GM18519 (cell line): ENCODE measurements around the gene LMBRD1.

Source experiments
- ATAC-seq: cut with Tn5 transposase; IDR thresholded peaks from one replicate; pipeline ENCODE4 v1.9.1; 2021; ENCODE audit warnings: mild to moderate bottlenecking, moderate library complexity; ENCODE audit not compliant: unreplicated experiment, low FRiP score

The LMBRD1 gene

DNA sequence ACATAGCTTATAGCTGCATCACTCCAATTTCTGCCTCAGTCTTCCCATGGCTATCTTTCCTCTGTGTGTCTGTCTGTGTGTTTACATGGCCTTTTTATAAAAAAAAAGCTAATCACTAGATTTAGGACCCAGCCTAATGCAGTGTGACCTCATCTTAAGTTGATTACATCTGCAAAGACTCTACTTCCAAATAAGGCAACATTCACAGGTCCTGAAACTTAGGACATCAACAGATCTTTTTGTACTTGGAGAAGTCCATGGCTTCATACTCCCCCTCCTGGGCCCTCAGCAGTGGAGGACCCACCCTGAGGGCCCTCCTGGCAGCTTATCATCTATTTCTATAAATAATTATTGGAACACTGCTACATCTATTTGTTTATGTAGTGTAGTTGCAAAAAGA lies 146.1 kb downstream of the LMBRD1 start:
- no peak for ATAC-seq

GRCh38 chr6:69647726-69648125 lies 149.1 kb downstream of the LMBRD1 start:
- no peak for ATAC-seq

- ATAC-seq: no peak
Measured at GRCh38 chr6:69643688-69644087, 153.1 kb downstream of the LMBRD1 start.

DNA sequence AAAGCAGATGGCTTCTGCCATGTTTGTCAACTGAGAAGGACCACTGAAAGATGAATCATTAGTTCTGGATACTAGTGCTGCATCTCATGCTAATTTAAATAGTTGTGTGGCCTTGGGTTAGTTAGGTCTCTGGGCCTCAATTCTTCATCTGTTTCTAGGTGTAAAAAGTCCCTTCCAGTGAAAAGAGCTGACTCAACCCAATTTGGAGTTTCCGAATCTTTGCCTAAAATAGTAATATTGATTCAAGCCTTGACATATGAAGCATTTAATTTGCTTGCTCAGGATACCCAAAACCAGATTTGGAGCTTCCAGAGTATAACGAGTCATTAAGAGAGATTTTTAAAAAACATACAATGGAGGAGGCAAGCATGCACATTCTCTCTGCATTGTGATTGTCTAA lies 163.9 kb downstream of the LMBRD1 start:
- no peak for ATAC-seq

DNA sequence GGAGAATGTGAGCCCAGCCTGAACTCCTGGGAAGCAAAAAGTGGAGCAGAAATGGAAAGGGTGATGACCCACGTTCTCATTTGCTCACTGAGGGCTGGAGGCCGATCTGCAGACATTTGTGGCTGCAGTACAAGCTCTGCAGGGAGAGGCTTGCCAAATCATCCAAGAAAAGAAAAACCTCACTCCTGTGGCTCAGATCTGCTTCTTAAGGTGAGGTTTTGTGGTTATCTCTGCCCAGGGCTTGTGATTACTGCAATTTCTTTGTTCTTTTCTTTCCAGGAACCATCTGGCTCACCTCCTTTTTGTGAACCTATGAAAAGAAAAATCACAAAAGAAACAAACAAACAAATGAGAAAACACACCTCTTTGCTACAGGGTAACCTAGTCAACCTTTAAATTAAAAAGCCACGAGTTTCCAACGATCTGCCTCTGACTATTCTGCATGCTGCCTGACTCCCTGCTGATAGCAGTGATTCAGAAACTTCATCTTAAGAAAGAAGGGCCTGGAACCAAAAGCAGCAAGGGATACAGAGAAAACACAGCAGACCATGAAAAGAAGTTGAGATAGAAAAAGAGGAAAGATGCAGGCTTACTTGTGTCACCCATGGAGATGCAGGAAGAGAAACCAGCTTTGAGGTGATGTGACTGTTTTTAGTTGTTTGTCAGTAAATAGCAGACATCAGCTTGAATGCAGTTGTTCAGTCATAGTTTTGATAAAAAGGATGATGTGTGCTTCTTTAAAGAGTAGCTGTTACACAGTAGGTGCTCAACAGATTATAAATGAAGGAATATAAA lies 165.1 kb downstream of the LMBRD1 start:
- ATAC-seq: no peak

GRCh38 chr6:69630767-69631166 lies 166.0 kb downstream of the LMBRD1 start:
- no peak for ATAC-seq

DNA sequence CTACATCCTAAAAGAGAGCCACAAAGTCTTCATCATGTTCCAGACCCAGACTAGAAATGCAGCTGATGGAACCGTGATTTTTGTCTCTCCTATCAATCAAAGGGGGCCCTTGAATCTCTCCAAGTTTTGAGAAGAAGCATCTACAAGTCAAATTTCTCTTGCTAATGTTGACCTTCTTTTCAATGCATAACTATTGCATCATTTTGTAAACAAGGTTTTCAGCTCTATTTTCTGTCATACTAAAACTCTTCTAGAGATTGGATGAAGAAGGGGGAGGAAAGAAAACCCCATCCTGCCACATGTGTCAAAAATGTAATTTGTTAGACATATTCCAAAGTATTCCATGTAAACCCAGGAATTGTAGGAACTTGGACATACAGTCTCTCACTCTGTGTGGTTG lies 169.2 kb downstream of the LMBRD1 start:
- ATAC-seq: no peak

- no peak for ATAC-seq
Measured at GRCh38 chr6:69624944-69625343, 171.9 kb downstream of the LMBRD1 start.
